Measurements from ENCODE around the gene TNFSF11.

DNA sequence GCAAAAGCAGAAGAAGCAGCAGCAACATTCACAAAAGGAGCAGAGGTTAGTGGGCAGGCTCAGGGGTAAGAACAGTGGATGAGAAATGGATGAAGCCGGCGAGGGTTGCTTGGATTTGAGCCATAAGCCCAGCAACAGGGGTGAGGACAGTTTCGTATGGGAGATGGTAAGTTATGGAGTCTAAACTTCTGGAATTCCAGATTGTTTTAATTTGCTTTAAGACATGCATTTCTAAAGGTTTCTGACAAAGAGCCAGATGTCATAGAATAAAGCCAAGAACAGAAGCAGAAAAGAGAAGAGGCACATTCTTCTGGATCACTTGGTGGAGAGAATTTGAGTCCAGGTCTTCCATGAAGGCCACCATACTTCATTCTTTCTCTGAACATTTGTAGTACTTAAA lies 76.6 kb downstream of the TNFSF11 start:
- TF ChIP-seq, protein P1, sequence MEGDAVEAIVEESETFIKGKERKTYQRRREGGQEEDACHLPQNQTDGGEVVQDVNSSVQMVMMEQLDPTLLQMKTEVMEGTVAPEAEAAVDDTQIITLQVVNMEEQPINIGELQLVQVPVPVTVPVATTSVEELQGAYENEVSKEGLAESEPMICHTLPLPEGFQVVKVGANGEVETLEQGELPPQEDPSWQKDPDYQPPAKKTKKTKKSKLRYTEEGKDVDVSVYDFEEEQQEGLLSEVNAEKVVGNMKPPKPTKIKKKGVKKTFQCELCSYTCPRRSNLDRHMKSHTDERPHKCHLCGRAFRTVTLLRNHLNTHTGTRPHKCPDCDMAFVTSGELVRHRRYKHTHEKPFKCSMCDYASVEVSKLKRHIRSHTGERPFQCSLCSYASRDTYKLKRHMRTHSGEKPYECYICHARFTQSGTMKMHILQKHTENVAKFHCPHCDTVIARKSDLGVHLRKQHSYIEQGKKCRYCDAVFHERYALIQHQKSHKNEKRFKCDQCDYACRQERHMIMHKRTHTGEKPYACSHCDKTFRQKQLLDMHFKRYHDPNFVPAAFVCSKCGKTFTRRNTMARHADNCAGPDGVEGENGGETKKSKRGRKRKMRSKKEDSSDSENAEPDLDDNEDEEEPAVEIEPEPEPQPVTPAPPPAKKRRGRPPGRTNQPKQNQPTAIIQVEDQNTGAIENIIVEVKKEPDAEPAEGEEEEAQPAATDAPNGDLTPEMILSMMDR (conservative IDR thresholded peaks at IDR 0.05; ENCODE audit: low read depth in 2 of 2) = no peak
- TF ChIP-seq EZH2 (IDR thresholded peaks at IDR 0.05; ENCODE audit: low read depth, unreplicated experiment) (no peak), POLR2AphosphoS5 (IDR thresholded peaks at IDR 0.05; ENCODE audit: low read depth) (no peak), CREB1 (CRISPR knock-in tag; IDR thresholded peaks at IDR 0.05; ENCODE audit: low read depth) (no peak), EZH2phosphoT487 (IDR thresholded peaks at IDR 0.05; ENCODE audit: unreplicated experiment) (no peak), JUNB (IDR thresholded peaks at IDR 0.05; ENCODE audit: unreplicated experiment) (no peak), STAT1 (IDR thresholded peaks at IDR 0.05; ENCODE audit: unreplicated experiment) (no peak)
- TF ChIP-seq, protein P2, sequence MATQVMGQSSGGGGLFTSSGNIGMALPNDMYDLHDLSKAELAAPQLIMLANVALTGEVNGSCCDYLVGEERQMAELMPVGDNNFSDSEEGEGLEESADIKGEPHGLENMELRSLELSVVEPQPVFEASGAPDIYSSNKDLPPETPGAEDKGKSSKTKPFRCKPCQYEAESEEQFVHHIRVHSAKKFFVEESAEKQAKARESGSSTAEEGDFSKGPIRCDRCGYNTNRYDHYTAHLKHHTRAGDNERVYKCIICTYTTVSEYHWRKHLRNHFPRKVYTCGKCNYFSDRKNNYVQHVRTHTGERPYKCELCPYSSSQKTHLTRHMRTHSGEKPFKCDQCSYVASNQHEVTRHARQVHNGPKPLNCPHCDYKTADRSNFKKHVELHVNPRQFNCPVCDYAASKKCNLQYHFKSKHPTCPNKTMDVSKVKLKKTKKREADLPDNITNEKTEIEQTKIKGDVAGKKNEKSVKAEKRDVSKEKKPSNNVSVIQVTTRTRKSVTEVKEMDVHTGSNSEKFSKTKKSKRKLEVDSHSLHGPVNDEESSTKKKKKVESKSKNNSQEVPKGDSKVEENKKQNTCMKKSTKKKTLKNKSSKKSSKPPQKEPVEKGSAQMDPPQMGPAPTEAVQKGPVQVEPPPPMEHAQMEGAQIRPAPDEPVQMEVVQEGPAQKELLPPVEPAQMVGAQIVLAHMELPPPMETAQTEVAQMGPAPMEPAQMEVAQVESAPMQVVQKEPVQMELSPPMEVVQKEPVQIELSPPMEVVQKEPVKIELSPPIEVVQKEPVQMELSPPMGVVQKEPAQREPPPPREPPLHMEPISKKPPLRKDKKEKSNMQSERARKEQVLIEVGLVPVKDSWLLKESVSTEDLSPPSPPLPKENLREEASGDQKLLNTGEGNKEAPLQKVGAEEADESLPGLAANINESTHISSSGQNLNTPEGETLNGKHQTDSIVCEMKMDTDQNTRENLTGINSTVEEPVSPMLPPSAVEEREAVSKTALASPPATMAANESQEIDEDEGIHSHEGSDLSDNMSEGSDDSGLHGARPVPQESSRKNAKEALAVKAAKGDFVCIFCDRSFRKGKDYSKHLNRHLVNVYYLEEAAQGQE (IDR thresholded peaks at IDR 0.05; ENCODE audit: unreplicated experiment) = no peak
- TF ChIP-seq, protein P3, sequence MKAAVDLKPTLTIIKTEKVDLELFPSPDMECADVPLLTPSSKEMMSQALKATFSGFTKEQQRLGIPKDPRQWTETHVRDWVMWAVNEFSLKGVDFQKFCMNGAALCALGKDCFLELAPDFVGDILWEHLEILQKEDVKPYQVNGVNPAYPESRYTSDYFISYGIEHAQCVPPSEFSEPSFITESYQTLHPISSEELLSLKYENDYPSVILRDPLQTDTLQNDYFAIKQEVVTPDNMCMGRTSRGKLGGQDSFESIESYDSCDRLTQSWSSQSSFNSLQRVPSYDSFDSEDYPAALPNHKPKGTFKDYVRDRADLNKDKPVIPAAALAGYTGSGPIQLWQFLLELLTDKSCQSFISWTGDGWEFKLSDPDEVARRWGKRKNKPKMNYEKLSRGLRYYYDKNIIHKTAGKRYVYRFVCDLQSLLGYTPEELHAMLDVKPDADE (IDR thresholded peaks at IDR 0.05) = no peak
